T-helper 1 cell treated with Interleukin-12 subunit alpha and Interleukin-12 subunit beta and Interleukin-4 antibody, amounts not matched to agents 30 μg/mL and 1 μg/mL, for 36 hours (primary cell): ENCODE measurements around the gene ERVFRD-1.
"Not testable (repeated sequence)": the region's sequence is repeated elsewhere in the genome, so short reads cannot be mapped to it uniquely, and the experiment has no call there.

ENCODE experiments used
- H3K27ac Mint-ChIP-seq: one replicate; pipeline ENCODE4 v1.8.0; 2021; ENCODE audit warnings: mild to moderate bottlenecking, mixed read lengths
- H3K27me3 Mint-ChIP-seq: one replicate; pipeline ENCODE4 v1.8.0; 2021; ENCODE audit warnings: low read depth, mixed read lengths
- H3K36me3 Mint-ChIP-seq: one replicate; pipeline ENCODE4 v1.8.0; 2021; ENCODE audit warnings: low read depth, mixed read lengths
- H3K4me1 Mint-ChIP-seq: one replicate; pipeline ENCODE4 v1.8.0; 2021; ENCODE audit warnings: low read depth, mixed read lengths
- H3K4me3 Mint-ChIP-seq: one replicate; pipeline ENCODE4 v1.8.0; 2021; ENCODE audit warnings: mild to moderate bottlenecking, moderate library complexity, mixed read lengths
- H3K9me3 Mint-ChIP-seq: one replicate; pipeline ENCODE4 v1.8.0; 2021; ENCODE audit warnings: mixed read lengths

Gene ERVFRD-1

DNA sequence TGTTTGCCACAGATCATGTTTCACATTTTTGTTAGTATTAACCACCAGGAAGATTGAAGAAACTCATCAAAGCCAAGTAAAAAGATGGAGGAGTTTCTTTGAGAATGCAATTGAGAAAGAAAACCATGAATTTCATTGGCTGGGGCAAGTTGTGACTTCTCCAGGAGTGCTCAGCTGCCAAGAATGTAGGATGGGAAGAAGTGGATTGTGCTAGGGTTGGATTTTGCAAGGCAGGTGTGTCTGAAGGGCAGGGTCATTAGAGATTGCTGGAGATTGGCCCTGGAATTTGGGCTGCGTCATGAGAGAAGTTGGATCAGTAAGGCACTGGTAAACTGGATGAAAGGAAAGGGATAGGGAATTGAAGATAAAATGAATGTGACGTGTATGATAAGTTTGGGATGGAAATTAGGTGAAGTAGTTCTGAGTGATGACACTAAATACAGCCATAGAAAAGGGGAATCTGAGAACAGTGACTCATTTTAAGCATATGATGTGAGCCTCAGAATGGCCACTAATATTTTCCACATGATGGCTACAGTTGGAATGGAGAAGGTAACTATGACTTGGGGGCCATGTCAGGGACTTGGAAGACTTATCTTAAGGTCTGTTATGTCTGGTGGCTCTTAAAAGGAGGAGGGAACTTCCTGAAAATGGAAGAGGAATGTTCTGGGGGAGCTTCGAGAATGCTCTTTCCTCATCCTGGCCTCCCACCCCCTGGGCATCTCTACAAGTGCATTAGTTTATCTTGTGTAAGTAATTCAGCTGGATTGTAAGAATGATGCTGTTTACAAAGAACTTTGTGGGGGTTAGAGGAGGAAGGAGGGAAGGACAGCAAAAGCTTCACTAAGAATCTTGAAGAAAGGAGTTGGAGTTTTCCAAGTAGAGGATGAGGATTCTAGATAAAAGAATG lies 27.8 kb upstream of the ERVFRD-1 start:
- Mint-ChIP-seq H3K36me3 (peaks cover 4% of the 10 kb centered on the region), H3K4me1 (peaks cover 3% of the 10 kb centered on the region), H3K4me3 (no peak overlapping the region), H3K27me3 (no peaks in the 10 kb centered on the region), H3K27ac (no peak overlapping the region), H3K9me3 (no peaks in the 10 kb centered on the region)

DNA sequence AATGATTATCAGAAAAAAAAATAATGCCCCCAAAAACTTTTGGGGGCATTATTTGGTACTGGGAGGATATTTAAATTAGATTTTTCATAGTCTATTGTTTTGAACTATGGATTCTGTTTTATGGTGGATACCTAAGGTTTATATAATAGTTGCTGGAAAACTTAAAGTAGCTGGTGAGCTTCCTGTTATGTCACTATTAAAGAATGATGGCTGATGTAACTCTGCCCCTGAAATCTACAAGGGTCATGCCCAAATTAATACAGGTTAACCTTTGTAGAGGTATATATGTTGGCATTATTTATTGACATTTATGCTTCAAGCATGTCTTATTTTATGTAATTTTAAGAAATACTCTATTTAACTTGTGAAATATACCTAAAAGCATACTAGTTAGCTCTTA lies 25.3 kb upstream of the ERVFRD-1 start:
- H3K27me3 Mint-ChIP-seq: no peaks in the 10 kb centered on the region
- no peak overlapping the region for H3K4me3 Mint-ChIP-seq

GRCh38 chr6:11133281-11133680 lies 21.8 kb upstream of the ERVFRD-1 start:
- peaks cover 6% of the 10 kb centered on the region for H3K36me3 Mint-ChIP-seq
- H3K9me3 Mint-ChIP-seq: no peaks in the 10 kb centered on the region
- peaks cover 16% of the 10 kb centered on the region for H3K4me1 Mint-ChIP-seq
- no peak overlapping the region for H3K4me3 Mint-ChIP-seq
- H3K27ac Mint-ChIP-seq: no peak overlapping the region
- no peaks in the 10 kb centered on the region for H3K27me3 Mint-ChIP-seq

More for the DNA sequence above, 25.3 kb upstream of the ERVFRD-1 start:
- Mint-ChIP-seq H3K27ac (no peak overlapping the region), H3K4me1 (peaks cover 2% of the 10 kb centered on the region), H3K9me3 (no peaks in the 10 kb centered on the region), H3K36me3 (peaks cover 4% of the 10 kb centered on the region)

GRCh38 chr6:11132194-11132888 lies 20.8 kb upstream of the ERVFRD-1 start:
- Mint-ChIP-seq H3K36me3 (peaks cover 6% of the 10 kb centered on the region), H3K27ac (no peak overlapping the region), H3K9me3 (no peaks in the 10 kb centered on the region), H3K4me1 (peaks cover 16% of the 10 kb centered on the region), H3K27me3 (no peaks in the 10 kb centered on the region), H3K4me3 (no peak overlapping the region)

DNA sequence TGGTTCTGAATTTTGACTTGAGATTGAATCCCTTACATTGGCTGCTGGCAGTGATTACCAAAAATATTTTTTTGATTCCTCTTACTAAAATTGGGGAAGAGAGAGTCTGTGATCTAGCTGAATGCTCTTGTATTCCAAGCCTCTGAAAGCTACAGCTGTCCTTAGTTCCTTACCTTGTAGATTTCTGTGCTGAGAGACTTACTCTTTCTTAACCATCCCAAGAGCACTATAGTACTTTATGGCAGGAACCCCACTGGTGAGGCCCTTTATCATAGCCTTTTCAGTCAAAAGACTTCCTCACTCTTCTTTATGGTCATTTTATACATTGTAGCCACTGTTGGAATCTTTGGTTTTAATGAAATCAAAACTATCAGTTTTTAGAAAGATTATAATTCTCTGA lies 19.1 kb upstream of the ERVFRD-1 start:
- Mint-ChIP-seq H3K36me3 (peaks cover 9% of the 10 kb centered on the region), H3K27ac (no peak overlapping the region), H3K4me3 (no peak overlapping the region), H3K4me1 (peaks cover 16% of the 10 kb centered on the region), H3K9me3 (no peaks in the 10 kb centered on the region), H3K27me3 (no peaks in the 10 kb centered on the region)

DNA sequence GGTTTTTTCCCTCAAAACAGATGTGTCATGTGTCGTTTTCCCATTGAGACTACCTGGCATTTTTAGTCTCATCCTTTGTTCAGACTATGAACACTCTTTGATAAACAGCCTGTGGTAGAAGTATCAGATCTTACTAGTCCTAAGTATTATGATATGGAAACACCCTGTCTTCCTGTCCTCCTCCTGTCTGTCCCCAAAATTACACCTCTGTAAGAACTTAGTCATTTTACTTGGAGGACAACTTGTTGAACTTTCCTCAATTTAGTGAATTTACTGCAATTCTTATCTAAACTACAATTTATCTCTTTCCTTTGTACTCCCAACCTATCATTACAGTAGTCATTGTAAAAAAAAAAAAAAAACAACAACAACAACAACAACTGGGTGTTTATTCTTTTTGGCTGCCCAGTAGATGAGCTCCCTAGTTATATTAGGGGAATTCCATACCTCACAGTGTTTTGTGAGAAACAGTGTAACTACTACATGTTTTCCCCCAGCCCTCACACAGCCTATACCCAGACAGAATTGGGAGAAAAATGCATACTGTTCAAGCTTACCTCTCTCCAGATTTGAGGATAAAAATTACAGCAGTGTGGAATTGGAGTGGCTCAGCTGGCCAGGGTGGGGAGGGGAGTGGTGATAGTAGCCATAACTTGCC lies 18.5 kb upstream of the ERVFRD-1 start:
- no peak overlapping the region for H3K4me3 Mint-ChIP-seq
- no peak overlapping the region for H3K27ac Mint-ChIP-seq
- H3K27me3 Mint-ChIP-seq: no peaks in the 10 kb centered on the region
- H3K36me3 Mint-ChIP-seq: peaks cover 9% of the 10 kb centered on the region
- H3K9me3 Mint-ChIP-seq: no peaks in the 10 kb centered on the region
- peaks cover 16% of the 10 kb centered on the region for H3K4me1 Mint-ChIP-seq

DNA sequence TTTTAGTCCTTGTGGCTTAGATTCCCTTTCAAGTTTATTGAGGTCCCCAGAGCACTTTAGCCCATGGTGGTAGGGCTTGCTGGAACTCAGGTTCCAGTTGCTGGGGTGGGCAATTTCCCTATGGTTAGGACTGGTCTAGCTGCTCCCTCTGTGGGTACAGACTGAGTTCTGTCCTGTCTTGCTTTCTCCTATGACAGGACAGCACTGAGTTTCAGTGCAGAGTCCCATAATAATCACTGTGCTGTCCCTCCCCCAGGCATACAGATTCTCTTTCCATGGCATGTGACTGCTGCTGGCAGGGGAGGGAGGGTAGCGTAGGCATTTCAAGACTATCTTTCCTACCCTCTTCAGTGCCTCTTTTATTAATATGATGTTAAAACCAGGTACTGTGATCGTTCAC lies 17.1 kb upstream of the ERVFRD-1 start:
- H3K9me3 Mint-ChIP-seq: no peaks in the 10 kb centered on the region
- no peak overlapping the region for H3K4me3 Mint-ChIP-seq
- H3K36me3 Mint-ChIP-seq: peaks cover 5% of the 10 kb centered on the region
- H3K27ac Mint-ChIP-seq: no peak overlapping the region
- H3K4me1 Mint-ChIP-seq: peaks cover 20% of the 10 kb centered on the region
- H3K27me3 Mint-ChIP-seq: no peaks in the 10 kb centered on the region

DNA sequence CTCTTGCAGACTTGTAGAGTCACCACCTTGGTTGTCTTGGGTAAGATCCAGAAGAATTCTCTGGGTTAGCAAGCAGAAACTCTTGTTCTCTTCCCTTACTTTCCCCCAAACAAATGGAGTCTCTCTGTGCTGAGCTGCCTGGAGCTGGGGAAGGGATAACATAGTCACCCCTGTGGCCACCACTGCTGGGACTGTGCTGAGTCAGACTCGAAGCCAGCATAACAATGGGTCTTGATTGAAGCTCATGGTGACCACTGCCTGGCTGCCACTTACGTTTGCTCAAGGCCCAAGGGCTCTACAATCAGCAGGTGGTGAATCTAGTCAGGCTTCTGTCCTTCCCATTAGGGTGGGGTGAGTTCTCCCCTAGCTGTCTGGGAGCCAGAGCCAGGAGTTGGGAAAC lies 15.4 kb upstream of the ERVFRD-1 start:
- no peaks in the 10 kb centered on the region for H3K27me3 Mint-ChIP-seq
- H3K4me1 Mint-ChIP-seq: peaks cover 20% of the 10 kb centered on the region
- no peaks in the 10 kb centered on the region for H3K9me3 Mint-ChIP-seq
- H3K36me3 Mint-ChIP-seq: peaks cover 5% of the 10 kb centered on the region
- no peak overlapping the region for H3K27ac Mint-ChIP-seq
- no peak overlapping the region for H3K4me3 Mint-ChIP-seq

DNA sequence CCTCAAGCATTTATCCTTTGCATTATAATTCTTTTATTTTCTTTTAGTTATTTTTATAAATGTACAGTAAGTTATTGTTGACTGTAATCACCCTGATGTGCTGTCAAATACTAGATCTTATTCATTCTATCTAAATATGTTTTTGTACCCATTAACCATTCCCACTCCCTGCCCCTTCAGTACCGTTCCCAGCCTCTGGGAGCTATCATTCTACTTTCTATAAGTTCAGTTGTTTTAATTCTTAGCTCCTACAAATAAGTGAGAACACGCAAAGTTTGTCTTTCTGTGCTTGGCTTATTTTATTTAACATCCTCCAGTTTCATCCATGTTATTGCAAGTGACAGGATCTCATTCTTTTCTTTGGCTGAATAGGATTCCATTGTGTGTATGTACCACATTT lies 12.5 kb upstream of the ERVFRD-1 start:
- no peaks in the 10 kb centered on the region for H3K9me3 Mint-ChIP-seq
- no peak overlapping the region for H3K27ac Mint-ChIP-seq
- peaks cover 6% of the 10 kb centered on the region for H3K36me3 Mint-ChIP-seq
- peaks cover 11% of the 10 kb centered on the region for H3K4me1 Mint-ChIP-seq
- no peaks in the 10 kb centered on the region for H3K27me3 Mint-ChIP-seq
- no peak overlapping the region for H3K4me3 Mint-ChIP-seq

- Mint-ChIP-seq H3K27ac (no peak overlapping the region), H3K36me3 (peaks cover 6% of the 10 kb centered on the region), H3K4me1 (peaks cover 11% of the 10 kb centered on the region), H3K27me3 (no peaks in the 10 kb centered on the region), H3K4me3 (no peak overlapping the region), H3K9me3 (no peaks in the 10 kb centered on the region)
Observed at GRCh38 chr6:11122380-11122779, 10.9 kb upstream of the ERVFRD-1 start.

GRCh38 chr6:11121851-11122250 lies 10.3 kb upstream of the ERVFRD-1 start:
- H3K4me3 Mint-ChIP-seq: no peak overlapping the region
- peaks cover 11% of the 10 kb centered on the region for H3K4me1 Mint-ChIP-seq
- H3K27me3 Mint-ChIP-seq: no peaks in the 10 kb centered on the region
- peaks cover 6% of the 10 kb centered on the region for H3K36me3 Mint-ChIP-seq
- no peaks in the 10 kb centered on the region for H3K9me3 Mint-ChIP-seq
- no peak overlapping the region for H3K27ac Mint-ChIP-seq

DNA sequence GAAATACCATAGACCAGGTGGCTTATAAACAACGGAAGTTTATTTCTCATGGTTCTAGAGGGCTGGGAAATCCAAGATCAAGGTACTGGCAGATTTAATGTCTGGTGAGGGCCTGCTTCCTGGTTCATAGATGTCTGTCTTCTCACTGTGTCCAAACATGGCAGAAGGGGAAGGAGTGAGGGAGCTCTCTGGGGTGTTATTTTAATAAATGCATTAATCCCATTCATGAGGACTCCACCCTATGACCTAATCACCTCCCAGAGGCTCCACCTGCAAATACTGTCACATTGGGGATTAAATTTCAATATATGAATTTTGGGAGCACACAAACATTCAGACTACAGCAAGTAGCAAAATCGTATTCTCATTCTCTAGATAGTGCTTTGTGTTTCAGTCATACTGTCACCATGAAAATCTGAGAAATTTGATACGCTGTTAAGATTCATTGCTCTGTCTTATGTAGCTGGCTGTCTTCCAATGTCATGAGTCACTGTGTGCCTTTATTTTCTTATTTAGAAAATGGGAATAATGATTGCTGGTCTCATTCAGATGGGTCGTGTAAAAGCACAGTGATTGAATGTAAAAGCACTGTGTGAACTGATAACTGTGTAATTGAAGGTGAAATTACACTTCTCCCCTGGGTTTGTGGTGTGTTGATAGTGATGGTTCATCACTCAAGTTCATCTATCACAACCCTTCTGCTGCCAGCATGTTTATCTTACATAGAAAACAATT lies 8.9 kb upstream of the ERVFRD-1 start:
- Mint-ChIP-seq H3K27ac (no peak overlapping the region), H3K4me3 (no peak overlapping the region), H3K36me3 (peaks cover 4% of the 10 kb centered on the region), H3K27me3 (no peaks in the 10 kb centered on the region), H3K4me1 (peaks cover 13% of the 10 kb centered on the region), H3K9me3 (no peaks in the 10 kb centered on the region)

DNA sequence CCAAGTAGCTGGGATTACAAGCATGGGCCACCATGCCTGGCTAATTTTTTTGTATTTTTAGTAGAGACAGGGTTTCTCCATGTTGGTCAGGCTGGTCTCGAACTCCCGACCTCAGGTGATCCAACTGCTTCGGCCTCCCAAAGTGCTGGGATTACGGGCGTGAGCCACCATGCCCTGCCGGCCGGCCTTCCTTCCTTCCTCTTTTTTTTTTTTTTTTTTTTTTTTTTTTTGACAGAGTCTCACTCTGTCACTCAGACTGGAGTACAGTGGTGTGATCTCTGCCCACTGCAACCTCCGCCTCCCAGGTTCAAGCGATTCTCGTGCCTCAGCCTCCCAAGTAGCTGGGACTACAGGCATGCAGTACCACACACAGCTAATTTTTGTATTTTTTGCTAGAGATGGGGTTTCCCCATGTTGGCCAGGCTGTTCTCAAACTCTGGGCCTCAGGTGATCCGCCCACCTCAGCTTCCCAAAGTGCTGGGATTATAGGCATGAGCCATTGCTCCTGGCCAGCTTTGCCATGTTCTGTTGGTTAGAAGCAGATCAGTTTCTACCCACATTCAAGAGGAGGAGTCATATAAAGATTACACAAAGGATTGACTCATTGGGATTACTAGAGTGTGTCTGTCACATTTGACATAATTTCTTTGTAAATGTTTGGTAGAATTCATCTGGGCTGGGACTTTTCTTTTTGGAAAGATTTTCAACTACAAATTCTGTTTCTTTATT lies 4.4 kb upstream of the ERVFRD-1 start:
- not testable (repeated sequence) for H3K4me3 Mint-ChIP-seq, H3K27me3 Mint-ChIP-seq, H3K27ac Mint-ChIP-seq, H3K36me3 Mint-ChIP-seq, H3K9me3 Mint-ChIP-seq
- peaks cover 21% of the 10 kb centered on the region for H3K4me1 Mint-ChIP-seq

- Mint-ChIP-seq H3K4me1 (peaks cover 23% of the 10 kb centered on the region), H3K27ac (no peak overlapping the region), H3K9me3 (no peaks in the 10 kb centered on the region), H3K27me3 (no peaks in the 10 kb centered on the region), H3K4me3 (no peak overlapping the region), H3K36me3 (peaks cover 3% of the 10 kb centered on the region)
Observed at GRCh38 chr6:11113038-11113437, 1.5 kb upstream of the ERVFRD-1 start.
